ENCODE data around the gene KCNQ2. TPM values are rescaled to one million over a fixed set of nuclear protein-coding genes. Genes with fewer than 3 reads are reported as not detected.
A peak's percentile ranks its signal among the peaks of the same experiment; 100 is the strongest.

Gene KCNQ2
- total and polyA plus RNA-seq, 7 donors: 0.01 to 2.8 (median 0.15) TPM; not detected in 1

DNA sequence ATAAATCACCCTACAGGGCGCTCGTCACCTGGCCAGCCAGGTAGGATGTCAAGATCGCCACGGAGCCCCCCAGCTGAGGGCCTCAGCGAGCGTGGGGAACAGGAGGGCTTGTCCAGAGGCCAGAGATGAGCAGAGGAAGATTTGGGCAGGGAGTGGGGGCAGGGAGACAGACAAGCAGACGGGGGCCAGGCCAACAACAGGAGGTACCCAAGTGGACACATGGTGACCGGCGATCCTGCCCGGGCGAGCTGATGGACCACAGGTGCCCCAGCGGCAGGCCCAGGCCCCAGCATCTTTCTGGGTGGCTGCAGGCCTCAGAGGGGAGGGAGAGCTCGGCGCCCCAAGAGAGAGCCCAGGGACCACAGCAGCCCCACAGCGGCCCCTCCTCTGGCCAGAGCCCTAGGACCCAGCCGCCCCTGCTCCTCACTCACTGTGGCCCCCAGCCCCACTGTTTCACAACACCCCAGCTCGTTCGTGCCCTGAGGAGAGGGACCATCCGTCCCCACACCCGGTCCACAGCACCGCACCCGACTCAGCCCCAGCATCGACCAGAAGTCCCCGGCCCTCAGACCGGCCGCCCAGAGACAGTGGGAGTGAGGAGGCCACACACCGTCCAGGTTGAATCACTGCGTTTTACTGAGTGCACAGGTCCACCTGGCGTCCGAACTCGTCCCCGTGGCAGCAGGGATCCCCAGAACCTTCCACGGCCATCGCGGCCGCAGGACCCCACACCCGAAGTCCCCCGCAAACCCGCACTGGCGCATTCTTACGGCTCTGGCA, 72.7 kb downstream of the KCNQ2 start:
- Histone ChIP-seq H3K4me1 (no peaks in the 10 kb centered on the region), H3K4me3 (no peak overlapping the region), H3K27ac (no peak overlapping the region), H3K36me3 (ENCODE audit: insufficient read depth in 1 of 2, low read depth in 1 of 2) (no peaks in the 10 kb centered on the region), H3K27me3 (ENCODE audit: insufficient read depth in 3 of 3, low read length in 2 of 3) (peaks cover 0 to 75% (median 6%) of the 10 kb centered on the region in 3 donors), H3K9me3 (no peaks in the 10 kb centered on the region)
- DNase-seq (no peak), ATAC-seq (no peak)
- 84 to 89% (median 85%) methylated on average over 38 to 41 of the region's 41 CpGs for WGBS, 3 donors
- intact Hi-C loops (cut with DNase I): no loop called here
- TF ChIP-seq, protein P1, sequence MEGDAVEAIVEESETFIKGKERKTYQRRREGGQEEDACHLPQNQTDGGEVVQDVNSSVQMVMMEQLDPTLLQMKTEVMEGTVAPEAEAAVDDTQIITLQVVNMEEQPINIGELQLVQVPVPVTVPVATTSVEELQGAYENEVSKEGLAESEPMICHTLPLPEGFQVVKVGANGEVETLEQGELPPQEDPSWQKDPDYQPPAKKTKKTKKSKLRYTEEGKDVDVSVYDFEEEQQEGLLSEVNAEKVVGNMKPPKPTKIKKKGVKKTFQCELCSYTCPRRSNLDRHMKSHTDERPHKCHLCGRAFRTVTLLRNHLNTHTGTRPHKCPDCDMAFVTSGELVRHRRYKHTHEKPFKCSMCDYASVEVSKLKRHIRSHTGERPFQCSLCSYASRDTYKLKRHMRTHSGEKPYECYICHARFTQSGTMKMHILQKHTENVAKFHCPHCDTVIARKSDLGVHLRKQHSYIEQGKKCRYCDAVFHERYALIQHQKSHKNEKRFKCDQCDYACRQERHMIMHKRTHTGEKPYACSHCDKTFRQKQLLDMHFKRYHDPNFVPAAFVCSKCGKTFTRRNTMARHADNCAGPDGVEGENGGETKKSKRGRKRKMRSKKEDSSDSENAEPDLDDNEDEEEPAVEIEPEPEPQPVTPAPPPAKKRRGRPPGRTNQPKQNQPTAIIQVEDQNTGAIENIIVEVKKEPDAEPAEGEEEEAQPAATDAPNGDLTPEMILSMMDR (IDR thresholded peaks at IDR 0.05): no peak

DNA sequence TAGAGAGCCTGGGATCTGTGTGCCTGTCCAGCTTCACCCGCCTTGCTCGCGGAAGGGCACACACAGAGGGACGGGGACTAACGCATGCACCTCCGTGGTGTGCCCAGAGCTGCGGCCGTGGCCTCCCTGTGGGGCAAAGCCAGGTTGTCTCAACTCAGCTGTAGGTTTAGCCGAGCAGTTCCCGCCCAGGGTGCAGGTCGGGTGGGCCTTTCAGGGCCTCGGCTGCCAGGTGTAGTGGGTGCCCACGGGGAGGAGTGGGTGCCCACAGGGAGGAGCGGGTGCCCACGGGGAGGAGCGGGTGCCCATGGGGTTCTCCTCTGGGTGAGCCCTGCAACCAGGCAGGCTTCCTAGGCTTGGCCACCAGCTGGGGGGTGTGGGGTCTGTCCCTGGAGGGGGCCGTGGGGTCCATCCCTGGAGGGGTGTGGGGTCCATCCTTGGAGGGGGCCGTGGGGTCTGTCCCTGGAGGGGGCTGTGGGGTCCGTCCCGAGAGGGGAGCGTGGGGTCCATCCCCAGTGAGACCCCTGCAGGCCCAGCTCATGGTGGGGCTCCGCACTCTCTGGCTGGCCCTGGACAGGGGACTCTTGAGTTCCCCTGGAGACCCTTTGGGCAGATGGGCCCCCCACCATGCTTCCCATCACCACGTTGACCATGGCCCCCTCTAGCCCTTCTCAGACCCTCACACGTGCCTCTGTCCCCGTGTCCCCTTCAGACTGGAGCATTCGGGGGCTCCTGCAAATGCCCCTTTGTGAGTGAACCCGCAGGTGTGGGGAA, 73.5 kb downstream of the KCNQ2 start:
- intact Hi-C loops (cut with DNase I): no loop called here
- no peaks in the 10 kb centered on the region for H3K9me3 ChIP-seq
- DNase-seq (no peak), ATAC-seq (peak in 1 of 4 donors; percentile 6)
- H3K4me3 ChIP-seq: no peak overlapping the region
- TF ChIP-seq, protein P1 (IDR thresholded peaks at IDR 0.05): no peak
- peaks cover 0 to 71% (median 5%) of the 10 kb centered on the region in 3 donors for H3K27me3 ChIP-seq (ENCODE audit: insufficient read depth in 3 of 3, low read length in 2 of 3)
- no peak overlapping the region for H3K27ac ChIP-seq
- WGBS, 3 donors: 76 to 79% (median 78%) methylated on average over 24 to 27 of the region's 27 CpGs
- H3K4me1 ChIP-seq: no peaks in the 10 kb centered on the region
- no peaks in the 10 kb centered on the region for H3K36me3 ChIP-seq (ENCODE audit: insufficient read depth in 1 of 2, low read depth in 1 of 2)

DNA sequence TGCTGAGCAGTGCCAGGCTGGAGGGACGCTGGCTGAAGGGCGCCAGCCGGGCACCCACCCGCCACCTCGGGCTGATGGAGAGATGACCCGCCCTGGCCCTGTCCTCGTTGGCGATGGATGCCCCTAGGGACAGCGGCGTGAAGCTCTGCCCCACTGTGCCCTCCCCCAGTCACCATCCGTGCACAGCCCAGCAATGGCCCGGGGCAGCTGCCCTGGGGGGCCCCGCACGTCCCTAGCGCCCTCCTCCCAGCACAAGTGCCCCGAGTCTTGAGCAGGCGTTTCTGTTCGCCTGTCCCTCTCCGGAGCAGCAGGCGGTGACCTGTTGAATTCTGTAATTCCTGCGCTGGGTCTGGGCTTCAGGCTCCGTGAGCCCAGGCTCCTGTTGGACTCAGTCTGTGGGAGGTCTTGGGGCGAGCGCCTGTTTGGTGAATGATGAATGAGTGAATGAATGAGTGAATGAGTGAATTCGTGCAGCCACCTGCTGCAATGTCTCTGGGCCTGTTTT, 74.5 kb downstream of the KCNQ2 start:
- intact Hi-C loops (cut with DNase I): no loop called here
- no peaks in the 10 kb centered on the region for H3K9me3 ChIP-seq
- no peak overlapping the region for H3K4me3 ChIP-seq
- H3K27ac ChIP-seq: no peak overlapping the region
- DNase-seq: no peak
- H3K27me3 ChIP-seq (ENCODE audit: insufficient read depth in 3 of 3, low read length in 2 of 3): peaks cover 0 to 70% (median 6%) of the 10 kb centered on the region in 3 donors
- H3K4me1 ChIP-seq: no peaks in the 10 kb centered on the region
- TF ChIP-seq, protein P1 (IDR thresholded peaks at IDR 0.05): no peak
- WGBS, 3 donors: 65 to 78% (median 73%) methylated on average over 25 of the region's 25 CpGs
- ATAC-seq: no peak
- no peaks in the 10 kb centered on the region for H3K36me3 ChIP-seq (ENCODE audit: insufficient read depth in 1 of 2, low read depth in 1 of 2)

DNA sequence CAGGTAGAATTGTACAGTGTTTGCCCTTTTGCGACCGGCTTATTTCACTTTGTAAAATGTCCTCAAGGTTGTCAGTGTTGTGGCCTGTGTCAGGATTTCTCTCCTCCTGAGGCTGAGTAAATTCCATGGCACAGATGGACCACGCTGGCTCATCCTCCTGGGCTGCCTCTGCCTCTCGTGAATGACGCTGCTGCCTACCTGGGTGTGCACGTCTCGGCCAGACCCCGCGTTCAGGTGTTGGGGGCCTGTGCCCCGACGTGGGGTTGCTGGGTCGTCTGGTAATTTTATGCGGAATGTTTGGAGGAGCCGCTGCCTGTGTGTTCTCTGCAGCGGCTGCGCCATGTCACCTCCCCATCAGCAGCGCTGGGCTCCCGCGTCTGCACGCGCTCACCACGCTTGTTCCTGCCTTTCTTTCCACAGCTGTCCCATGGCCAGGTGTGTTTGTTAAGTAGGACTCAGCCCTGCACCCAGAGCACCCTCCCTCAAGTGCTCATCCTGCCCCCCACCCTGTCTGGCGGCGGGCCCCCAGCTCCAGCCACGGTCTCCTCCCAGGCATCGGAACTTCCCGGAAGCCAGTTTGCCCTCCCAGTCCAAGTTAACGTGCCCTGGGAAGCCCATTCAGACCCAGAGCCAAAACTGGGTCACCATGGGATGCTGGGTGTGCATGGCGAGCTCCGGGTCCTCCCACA, 75.2 kb downstream of the KCNQ2 start:
- ATAC-seq (no peak), DNase-seq (no peak)
- Histone ChIP-seq H3K27ac (no peak overlapping the region), H3K27me3 (ENCODE audit: insufficient read depth in 3 of 3, low read length in 2 of 3) (peaks cover 0 to 68% (median 7%) of the 10 kb centered on the region in 3 donors), H3K36me3 (ENCODE audit: insufficient read depth in 1 of 2, low read depth in 1 of 2) (no peaks in the 10 kb centered on the region), H3K4me3 (no peak overlapping the region), H3K9me3 (no peaks in the 10 kb centered on the region), H3K4me1 (no peaks in the 10 kb centered on the region)
- WGBS, 3 donors: 80 to 84% (median 83%) methylated on average over 30 of the region's 30 CpGs
- TF ChIP-seq, protein P1 (IDR thresholded peaks at IDR 0.05): no peak
- intact Hi-C loops (cut with DNase I): no loop called here
